ENCODE data around the gene VPS51.

DNA sequence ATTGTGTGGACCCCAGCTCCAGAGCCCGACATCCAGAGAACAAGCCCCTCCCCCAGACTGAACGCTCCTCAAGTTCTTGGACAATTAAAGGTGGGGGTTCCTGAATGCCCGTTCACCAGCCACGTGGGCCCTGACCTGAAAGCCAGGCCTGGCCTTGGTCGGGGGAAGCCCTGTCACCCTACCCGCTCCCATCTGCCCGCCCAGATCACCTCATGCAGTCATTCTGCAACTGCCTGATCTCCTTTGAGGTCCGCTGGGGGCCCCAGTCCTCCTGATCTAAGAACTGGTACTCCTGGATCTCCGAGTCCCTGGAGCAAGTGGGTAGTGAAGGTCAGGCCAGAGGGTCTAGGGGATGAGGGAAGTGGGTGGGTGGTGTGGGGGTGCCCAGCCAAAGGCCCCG lies 28.6 kb upstream of the VPS51 start:
- TF ChIP-seq, protein P1, sequence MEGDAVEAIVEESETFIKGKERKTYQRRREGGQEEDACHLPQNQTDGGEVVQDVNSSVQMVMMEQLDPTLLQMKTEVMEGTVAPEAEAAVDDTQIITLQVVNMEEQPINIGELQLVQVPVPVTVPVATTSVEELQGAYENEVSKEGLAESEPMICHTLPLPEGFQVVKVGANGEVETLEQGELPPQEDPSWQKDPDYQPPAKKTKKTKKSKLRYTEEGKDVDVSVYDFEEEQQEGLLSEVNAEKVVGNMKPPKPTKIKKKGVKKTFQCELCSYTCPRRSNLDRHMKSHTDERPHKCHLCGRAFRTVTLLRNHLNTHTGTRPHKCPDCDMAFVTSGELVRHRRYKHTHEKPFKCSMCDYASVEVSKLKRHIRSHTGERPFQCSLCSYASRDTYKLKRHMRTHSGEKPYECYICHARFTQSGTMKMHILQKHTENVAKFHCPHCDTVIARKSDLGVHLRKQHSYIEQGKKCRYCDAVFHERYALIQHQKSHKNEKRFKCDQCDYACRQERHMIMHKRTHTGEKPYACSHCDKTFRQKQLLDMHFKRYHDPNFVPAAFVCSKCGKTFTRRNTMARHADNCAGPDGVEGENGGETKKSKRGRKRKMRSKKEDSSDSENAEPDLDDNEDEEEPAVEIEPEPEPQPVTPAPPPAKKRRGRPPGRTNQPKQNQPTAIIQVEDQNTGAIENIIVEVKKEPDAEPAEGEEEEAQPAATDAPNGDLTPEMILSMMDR (IDR thresholded peaks at IDR 0.05; ENCODE audit: low read depth, low read length), result no peak
- TF ChIP-seq EZH2phosphoT487 (IDR thresholded peaks at IDR 0.05; ENCODE audit: low read depth), result no peak

Measured in OCI-LY3 (cell line).